B cell (primary cell): ENCODE results near the gene ABCF3. TPM values are rescaled to one million over a fixed set of nuclear protein-coding genes. Genes with fewer than 3 reads are reported as not detected.
A peak's percentile ranks its signal among the peaks of the same experiment; 100 is the strongest.

ENCODE experiments used
- ATAC-seq: fragments of 200-7000 bp; cut with Tn5 transposase; one replicate; pipeline ENCODE4 v1.10.0; 2021; ENCODE audit warnings: low read depth, mild to moderate bottlenecking, moderate number of reproducible peaks, moderate library complexity
- CTCF ChIA-PET: fragments of 350-600 bp; sonication (Branson Sonifier 250); formaldehyde crosslinking; loops from one replicate; lab custom pipeline; 2021; ENCODE audit warnings: antibody characterized with exemption, inconsistent platforms; lab: Charles Lee
- POLR2A ChIA-PET: fragments of 350-600 bp; sonication (Branson Sonifier 250); formaldehyde crosslinking; loops from one replicate; lab custom pipeline; 2021; ENCODE audit warnings: antibody characterized with exemption; lab: Charles Lee
- DNase-seq: peaks from one replicate; pipeline ENCODE4 v3.0.0; 2013
- H2AFZ ChIP-seq: 2 replicates; pipeline ENCODE4 v1.6.1; 2012; ENCODE audit warnings: mild to moderate bottlenecking, low read depth, low read length; ENCODE audit not compliant: insufficient read depth, poor library complexity, severe bottlenecking
- H3K27ac ChIP-seq, 2 donors: 1 replicate in 1 of 2; 2 replicates in 1 of 2; pipeline ENCODE4 v1.5.1; 2012 to 2013; ENCODE audit warnings: low read length in 2 of 2, mild to moderate bottlenecking in 2 of 2, moderate library complexity in 1 of 2
- H3K27me3 ChIP-seq, 4 experiments: fragments of 200-600 bp in 1 of 4; sonication (generic) in 1 of 4; replicated peaks in 1 of 4; 1 replicate in 2 of 4; 2 replicates in 2 of 4; pipeline versions ENCODE4 v1.6.1 to v1.7.0; 2013 to 2016; ENCODE audit warnings: low read length in 3 of 4, mild to moderate bottlenecking in 2 of 4, mixed read lengths in 1 of 4, moderate library complexity in 1 of 4; ENCODE audit not compliant: insufficient read depth in 4 of 4, control insufficient read depth in 3 of 4; ENCODE audit errors: control extremely low read depth in 1 of 4
- H3K36me3 ChIP-seq, 2 experiments: replicated peaks in 1 of 2; 1 replicate in 1 of 2; 2 replicates in 1 of 2; pipeline versions ENCODE4 v1.6.1 to v1.7.1; 2013; ENCODE audit warnings: low read length in 1 of 2; ENCODE audit not compliant: insufficient read depth in 2 of 2, control insufficient read depth in 1 of 2; ENCODE audit errors: control extremely low read depth in 1 of 2, extremely low read depth in 1 of 2
- H3K4me1 ChIP-seq, 2 donors: fragments of 200-600 bp in 1 of 2; sonication (generic) in 1 of 2; 1 replicate in 1 of 2; 2 replicates in 1 of 2; pipeline versions ENCODE4 v1.5.1 to v1.6.1; 2013 to 2017; ENCODE audit warnings: low read length in 2 of 2; ENCODE audit not compliant: control insufficient read depth in 2 of 2, insufficient read depth in 2 of 2
- H3K4me2 ChIP-seq: replicated peaks from 2 replicates; pipeline ENCODE3; 2012; ENCODE audit warnings: mild to moderate bottlenecking, low read depth, low read length; ENCODE audit not compliant: poor library complexity, severe bottlenecking
- H3K4me3 ChIP-seq, 5 experiments: fragments of 200-600 bp in 1 of 5; sonication (generic) in 1 of 5; 1 replicate in 3 of 5; 2 replicates in 2 of 5; pipeline versions ENCODE4 v1.5.1 to v1.7.0; 2011 to 2016; ENCODE audit warnings: low read length in 4 of 5, mild to moderate bottlenecking in 4 of 5, low read depth in 2 of 5, control low read depth in 1 of 5, moderate library complexity in 1 of 5; ENCODE audit not compliant: insufficient read depth in 1 of 5; ENCODE audit errors: control extremely low read depth in 1 of 5, extremely low read depth in 1 of 5
- H3K79me2 ChIP-seq: fragments of 200-600 bp; sonication (generic); one replicate; pipeline ENCODE4 v1.6.0; 2016; ENCODE audit warnings: low read length; ENCODE audit not compliant: control insufficient read depth, insufficient read depth
- H3K9ac ChIP-seq: fragments of 200-600 bp; sonication (generic); 2 replicates; pipeline ENCODE4 v1.6.1; 2017; ENCODE audit warnings: mild to moderate bottlenecking, low read length, moderate library complexity
- H3K9me3 ChIP-seq, 3 donors: one replicate each; pipeline versions ENCODE4 v1.6.1 to v1.7.1; 2013; ENCODE audit warnings: low read length in 2 of 3; ENCODE audit not compliant: control insufficient read depth in 2 of 3, insufficient read depth in 1 of 3; ENCODE audit errors: control extremely low read depth in 1 of 3
- H4K20me1 ChIP-seq: 2 replicates; pipeline ENCODE4 v1.6.0; 2012; ENCODE audit warnings: mild to moderate bottlenecking, low read length; ENCODE audit not compliant: insufficient read depth, control insufficient read depth, poor library complexity, severe bottlenecking
- H3K27ac Mint-ChIP-seq: one replicate; pipeline ENCODE4 v1.8.0; 2021; ENCODE audit warnings: mixed read lengths
- H3K27me3 Mint-ChIP-seq: one replicate; pipeline ENCODE4 v1.8.0; 2021; ENCODE audit warnings: mixed read lengths
- H3K4me1 Mint-ChIP-seq: one replicate; pipeline ENCODE4 v1.8.0; 2021; ENCODE audit warnings: mixed read lengths
- H3K4me3 Mint-ChIP-seq: one replicate; pipeline ENCODE4 v1.8.0; 2021; ENCODE audit warnings: mixed read lengths
- H3K9me3 Mint-ChIP-seq: one replicate; pipeline ENCODE4 v1.8.0; 2022; ENCODE audit warnings: mixed read lengths; ENCODE audit not compliant: insufficient read depth
- CTCF ChIP-seq: fragments of 200-600 bp; IDR thresholded peaks from one replicate; pipeline ENCODE4 v1.8.0; 2022; ENCODE audit warnings: antibody characterized with exemption, mild to moderate bottlenecking
- EZH2 ChIP-seq: IDR thresholded peaks from 2 replicates; pipeline ENCODE4 v1.6.1; 2012; ENCODE audit warnings: borderline replicate concordance, low read depth, mild to moderate bottlenecking, moderate library complexity, low read length; ENCODE audit not compliant: insufficient read depth, poor library complexity, severe bottlenecking
- WGBS: methylation state at CpG from one replicate; pipeline ENCODE4 v1.1.5; 2013; ENCODE audit warnings: missing lambda C conversion rate; ENCODE audit not compliant: insufficient coverage; 5-methylcytosine and 5-hydroxymethylcytosine counted together
- intact Hi-C: fragments of 100-400 bp; cut with micrococcal nuclease; formaldehyde crosslinking; loops from one replicate; pipeline ENCODE4 v1.10.0; 2022
- polyA plus RNA-seq: library from polyadenylated mRNA; depleted of rRNA; stranded (reverse); fragments of >200 nt; gene quantifications from 2 replicates; pipeline ENCODE4 v1.2.3, GENCODE V29; 2012
- total RNA-seq, 2 donors: library from RNA; stranded (reverse); fragments of 120-200 nt in 1 of 2; gene quantifications; 1 replicate in 1 of 2; 2 replicates in 1 of 2; pipeline versions ENCODE4 v1.2.3 to v1.2.4, GENCODE V29; 2013 to 2022

Gene ABCF3
- total and polyA plus RNA-seq, 2 donors (not counting 1 experiment from before 2014, with no cell fraction given) = 74.0 to 115 TPM

- Histone ChIP-seq H3K9me3 (no peaks in the 10 kb centered on the region), H3K27me3 (no peaks in the 10 kb centered on the region), H3K79me2 (peaks cover 42% of the 10 kb centered on the region), H3K4me3 (no peak overlapping the region), H2AFZ (no peak overlapping the region), H3K4me2 (peak overlapping the region; percentile 88), H3K27ac (no peak overlapping the region), H3K36me3 (peaks cover 4 to 43% of the 10 kb centered on the region in 2 experiments), H4K20me1 (peaks cover 15% of the 10 kb centered on the region), H3K9ac (no peak overlapping the region), H3K4me1 (peaks cover 23 to 34% of the 10 kb centered on the region in 2 donors)
- Mint-ChIP-seq H3K27me3 (no peaks in the 10 kb centered on the region), H3K9me3 (no peaks in the 10 kb centered on the region), H3K4me3 (peak overlapping the region; percentile 93), H3K27ac (no peak overlapping the region), H3K4me1 (peaks cover 37% of the 10 kb centered on the region)
- DNase-seq = no peak
- 82% methylated on average over 17 of the region's 19 CpGs for WGBS
- CTCF ChIA-PET = interaction anchor here (0.9 to 1.7 kb wide), 3 partner anchors 26 to 73 kb away, joined by 3 to 4 read pairs (median 3); partner anchors contain the start of gene EEF1AKMT4
- no peak for TF ChIP-seq CTCF
- TF ChIP-seq EZH2 = no peak
- no peak for ATAC-seq
- POLR2A ChIA-PET = interaction anchor here (1.6 kb wide), 1 partner anchor 9 kb away, joined by 3 read pairs; the partner anchor contains the start of gene ABCF3
- intact Hi-C loops = no loop called here
Measured at GRCh38 chr3:184176377-184177330, 9.3 kb upstream of the ABCF3 start.
